ENCODE measurements around the gene AXIN2.

AXIN2 gene

GRCh38 chr17:65567566-65567965 lies 6.1 kb upstream of the AXIN2 start:
- POLR2A ChIA-PET = no interaction called here
- no peaks in the 10 kb centered on the region for H3K36me3 ChIP-seq (ENCODE audit: control insufficient read depth in 2 of 2, insufficient read depth in 1 of 2, low read length in 2 of 2)
- H3K4me1 ChIP-seq (ENCODE audit: control insufficient read depth, insufficient read depth, low read length) = no peaks in the 10 kb centered on the region
- H3K9me3 ChIP-seq (ENCODE audit: control insufficient read depth, insufficient read depth, low read depth, low read length) = no peaks in the 10 kb centered on the region
- no peak overlapping the region for H3K4me3 ChIP-seq (ENCODE audit: low read depth, low read length)
- CTCF ChIA-PET = interaction anchor here (0.5 to 1.1 kb wide), 2 partner anchors 8 to 470 kb away, joined by 3 to 9 read pairs; no protein-coding TSS in a partner anchor
- no peak overlapping the region for H3K27ac ChIP-seq (ENCODE audit: extremely low read depth, low read depth, low read length)
- TF ChIP-seq YY1 (tag by site-specific recombination; IDR thresholded peaks at IDR 0.05) (no peak), GLI4 (tag by site-specific recombination; IDR thresholded peaks at IDR 0.05) (no peak), SETDB1 (IDR thresholded peaks at IDR 0.05; ENCODE audit: insufficient read length, low read length) (no peak), ZNF514 (tag by site-specific recombination; IDR thresholded peaks at IDR 0.05) (no peak), ZNF629 (tag by site-specific recombination; IDR thresholded peaks at IDR 0.05) (no peak), KLF8 (tag by site-specific recombination; IDR thresholded peaks at IDR 0.05) (no peak), SCRT1 (tag by site-specific recombination; IDR thresholded peaks at IDR 0.05; ENCODE audit: borderline replicate concordance) (no peak), SP3 (tag by site-specific recombination; IDR thresholded peaks at IDR 0.05) (no peak), ZNF624 (tag by site-specific recombination; IDR thresholded peaks at IDR 0.05) (no peak), HOXC10 (CRISPR knock-in tag; IDR thresholded peaks at IDR 0.05) (no peak), ZNF169 (tag by site-specific recombination; IDR thresholded peaks at IDR 0.05) (no peak), ZNF23 (tag by site-specific recombination; IDR thresholded peaks at IDR 0.05; ENCODE audit: borderline replicate concordance) (no peak), ZNF473 (tag by site-specific recombination; IDR thresholded peaks at IDR 0.05) (no peak), ZNF2 (tag by site-specific recombination; IDR thresholded peaks at IDR 0.05) (no peak), ZSCAN4 (tag by site-specific recombination; IDR thresholded peaks at IDR 0.05) (no peak), ZNF785 (tag by site-specific recombination; IDR thresholded peaks at IDR 0.05) (no peak), BCL11A (tag by site-specific recombination; IDR thresholded peaks at IDR 0.05; ENCODE audit: low read depth) (no peak), ZNF521 (tag by site-specific recombination; IDR thresholded peaks at IDR 0.05) (no peak)
- TF ChIP-seq, protein P1, sequence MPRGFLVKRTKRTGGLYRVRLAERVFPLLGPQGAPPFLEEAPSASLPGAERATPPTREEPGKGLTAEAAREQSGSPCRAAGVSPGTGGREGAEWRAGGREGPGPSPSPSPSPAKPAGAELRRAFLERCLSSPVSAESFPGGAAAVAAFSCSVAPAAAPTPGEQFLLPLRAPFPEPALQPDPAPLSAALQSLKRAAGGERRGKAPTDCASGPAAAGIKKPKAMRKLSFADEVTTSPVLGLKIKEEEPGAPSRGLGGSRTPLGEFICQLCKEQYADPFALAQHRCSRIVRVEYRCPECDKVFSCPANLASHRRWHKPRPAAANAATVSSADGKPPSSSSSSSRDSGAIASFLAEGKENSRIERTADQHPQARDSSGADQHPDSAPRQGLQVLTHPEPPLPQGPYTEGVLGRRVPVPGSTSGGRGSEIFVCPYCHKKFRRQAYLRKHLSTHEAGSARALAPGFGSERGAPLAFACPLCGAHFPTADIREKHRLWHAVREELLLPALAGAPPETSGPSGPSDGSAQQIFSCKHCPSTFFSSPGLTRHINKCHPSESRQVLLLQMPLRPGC (tag by site-specific recombination; IDR thresholded peaks at IDR 0.05) = no peak
- TF ChIP-seq, protein P2, sequence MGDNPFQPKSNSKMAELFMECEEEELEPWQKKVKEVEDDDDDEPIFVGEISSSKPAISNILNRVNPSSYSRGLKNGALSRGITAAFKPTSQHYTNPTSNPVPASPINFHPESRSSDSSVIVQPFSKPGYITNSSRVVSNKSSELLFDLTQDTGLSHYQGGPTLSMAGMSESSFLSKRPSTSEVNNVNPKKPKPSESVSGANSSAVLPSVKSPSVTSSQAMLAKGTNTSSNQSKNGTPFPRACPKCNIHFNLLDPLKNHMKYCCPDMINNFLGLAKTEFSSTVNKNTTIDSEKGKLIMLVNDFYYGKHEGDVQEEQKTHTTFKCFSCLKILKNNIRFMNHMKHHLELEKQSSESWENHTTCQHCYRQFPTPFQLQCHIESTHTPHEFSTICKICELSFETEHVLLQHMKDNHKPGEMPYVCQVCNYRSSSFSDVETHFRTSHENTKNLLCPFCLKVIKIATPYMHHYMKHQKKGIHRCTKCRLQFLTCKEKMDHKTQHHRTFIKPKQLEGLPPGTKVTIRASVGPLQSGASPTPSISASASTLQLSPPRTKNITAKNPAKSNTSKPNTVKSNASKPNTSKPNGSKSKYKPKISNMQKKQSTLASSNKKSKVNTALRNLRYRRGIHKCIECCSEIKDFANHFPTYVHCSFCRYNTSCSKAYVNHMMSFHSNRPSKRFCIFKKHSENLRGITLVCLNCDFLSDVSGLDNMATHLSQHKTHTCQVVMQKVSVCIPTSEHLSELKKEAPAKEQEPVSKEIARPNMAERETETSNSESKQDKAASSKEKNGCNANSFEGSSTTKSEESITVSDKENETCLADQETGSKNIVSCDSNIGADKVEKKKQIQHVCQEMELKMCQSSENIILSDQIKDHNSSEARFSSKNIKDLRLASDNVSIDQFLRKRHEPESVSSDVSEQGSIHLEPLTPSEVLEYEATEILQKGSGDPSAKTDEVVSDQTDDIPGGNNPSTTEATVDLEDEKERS (tag by site-specific recombination; IDR thresholded peaks at IDR 0.05) = no peak

- ChIA-PET CTCF (no interaction called here), POLR2A (no interaction called here)
- no peaks in the 10 kb centered on the region for H3K4me1 ChIP-seq (ENCODE audit: control insufficient read depth, insufficient read depth, low read length)
- no peak overlapping the region for H3K4me3 ChIP-seq (ENCODE audit: low read depth, low read length)
- TF ChIP-seq ZNF223 (tag by site-specific recombination; IDR thresholded peaks at IDR 0.05) = no peak
- TF ChIP-seq ZNF155 (tag by site-specific recombination; IDR thresholded peaks at IDR 0.05) = no peak
- TF ChIP-seq ZNF2 (tag by site-specific recombination; IDR thresholded peaks at IDR 0.05) = no peak
- no peak for TF ChIP-seq ZNF157 (tag by site-specific recombination; IDR thresholded peaks at IDR 0.05)
- no peak for TF ChIP-seq ZNF19 (tag by site-specific recombination; IDR thresholded peaks at IDR 0.05; ENCODE audit: low read depth)
- no peak for TF ChIP-seq ZNF112 (tag by site-specific recombination; IDR thresholded peaks at IDR 0.05)
- no peak for TF ChIP-seq ZNF292 (tag by site-specific recombination; IDR thresholded peaks at IDR 0.05; ENCODE audit: borderline replicate concordance, low read depth)
- no peak for TF ChIP-seq ZNF549 (tag by site-specific recombination; IDR thresholded peaks at IDR 0.05)
- no peak for TF ChIP-seq ZNF555 (tag by site-specific recombination; conservative IDR thresholded peaks at IDR 0.05)
- no peak for TF ChIP-seq YY1 (tag by site-specific recombination; IDR thresholded peaks at IDR 0.05)
- TF ChIP-seq ZNF792 (tag by site-specific recombination; IDR thresholded peaks at IDR 0.05) = no peak
- TF ChIP-seq ZNF654 (tag by site-specific recombination; IDR thresholded peaks at IDR 0.05; ENCODE audit: low read depth) = no peak
- no peak overlapping the region for H3K27ac ChIP-seq (ENCODE audit: extremely low read depth, low read depth, low read length)
- H3K36me3 ChIP-seq (ENCODE audit: control insufficient read depth in 2 of 2, insufficient read depth in 1 of 2, low read length in 2 of 2) = no peaks in the 10 kb centered on the region
- H3K9me3 ChIP-seq (ENCODE audit: control insufficient read depth, insufficient read depth, low read depth, low read length) = no peaks in the 10 kb centered on the region
Measured at GRCh38 chr17:65565559-65565958, 4.1 kb upstream of the AXIN2 start.
